Measurements from ENCODE around the gene MYZAP. TPM values are rescaled to one million over a fixed set of nuclear protein-coding genes. Genes with fewer than 3 reads are reported as not detected.

Gene MYZAP
- total and polyA plus RNA-seq, 2 of the 8 experiments (the other 6 are each of a cell fraction or from before 2014, with no cell fraction given): 0.41 to 0.65 TPM

GRCh38 chr15:57625703-57626448, 34.2 kb downstream of the MYZAP start (continued):
- TF ChIP-seq SAP30 (IDR thresholded peaks at IDR 0.05; ENCODE audit: insufficient read depth, insufficient replicate concordance, low read length): no peak
- TF ChIP-seq GTF2F1 (IDR thresholded peaks at IDR 0.05; ENCODE audit: borderline replicate concordance, low read depth, low read length): no peak

Measured in H1 (cell line).